ENCODE data around the gene TMEM232. TPM values are rescaled to one million over a fixed set of nuclear protein-coding genes. Genes with fewer than 3 reads are reported as not detected.
A peak's percentile ranks its signal among the peaks of the same experiment; 100 is the strongest.

Gene TMEM232
- total and polyA plus RNA-seq, 2 donors from 2014 or later: 4.8 to 11.3 TPM

DNA sequence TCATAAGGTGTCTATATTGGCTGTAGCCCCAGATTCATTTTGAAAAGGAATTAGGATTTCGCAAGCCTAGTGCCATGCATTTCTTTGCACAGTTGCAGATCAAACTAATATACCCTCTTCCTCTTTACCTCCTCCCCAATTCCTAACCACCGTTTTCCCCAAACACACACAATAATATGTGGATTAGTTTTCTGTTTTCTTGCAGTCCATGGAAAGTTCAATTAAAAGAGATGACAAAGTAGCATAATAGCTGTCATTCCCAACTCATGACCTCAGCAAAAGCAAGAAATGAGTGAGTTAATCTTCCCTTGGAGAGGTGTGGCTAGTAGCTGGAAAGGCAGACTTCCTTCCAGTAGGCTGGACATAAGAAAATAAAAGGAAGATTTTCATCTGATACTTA lies 349.1 kb downstream of the TMEM232 start:
- H3K9ac ChIP-seq (ENCODE audit: low read length in 3 of 3): no peak overlapping the region
- FAIRE-seq (no peak), DNase-seq (no peak)
- H3K27me3 ChIP-seq (ENCODE audit: control insufficient read depth, insufficient read depth, low read length): no peaks in the 10 kb centered on the region
- no peak overlapping the region for H3K4me3 ChIP-seq (ENCODE audit: low read length in 3 of 3)
- TF ChIP-seq, protein P1, sequence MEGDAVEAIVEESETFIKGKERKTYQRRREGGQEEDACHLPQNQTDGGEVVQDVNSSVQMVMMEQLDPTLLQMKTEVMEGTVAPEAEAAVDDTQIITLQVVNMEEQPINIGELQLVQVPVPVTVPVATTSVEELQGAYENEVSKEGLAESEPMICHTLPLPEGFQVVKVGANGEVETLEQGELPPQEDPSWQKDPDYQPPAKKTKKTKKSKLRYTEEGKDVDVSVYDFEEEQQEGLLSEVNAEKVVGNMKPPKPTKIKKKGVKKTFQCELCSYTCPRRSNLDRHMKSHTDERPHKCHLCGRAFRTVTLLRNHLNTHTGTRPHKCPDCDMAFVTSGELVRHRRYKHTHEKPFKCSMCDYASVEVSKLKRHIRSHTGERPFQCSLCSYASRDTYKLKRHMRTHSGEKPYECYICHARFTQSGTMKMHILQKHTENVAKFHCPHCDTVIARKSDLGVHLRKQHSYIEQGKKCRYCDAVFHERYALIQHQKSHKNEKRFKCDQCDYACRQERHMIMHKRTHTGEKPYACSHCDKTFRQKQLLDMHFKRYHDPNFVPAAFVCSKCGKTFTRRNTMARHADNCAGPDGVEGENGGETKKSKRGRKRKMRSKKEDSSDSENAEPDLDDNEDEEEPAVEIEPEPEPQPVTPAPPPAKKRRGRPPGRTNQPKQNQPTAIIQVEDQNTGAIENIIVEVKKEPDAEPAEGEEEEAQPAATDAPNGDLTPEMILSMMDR (IDR thresholded peaks at IDR 0.05; ENCODE audit: borderline replicate concordance, extremely low read depth, insufficient read depth): no peak
- no peak overlapping the region for H3K27ac ChIP-seq (ENCODE audit: low read depth in 2 of 2, low read length in 2 of 2)
- no peaks in the 10 kb centered on the region for H3K4me1 ChIP-seq (ENCODE audit: control insufficient read depth in 2 of 3, insufficient read depth in 2 of 3, low read depth in 1 of 3, low read length in 3 of 3)
- no peaks in the 10 kb centered on the region for H3K36me3 ChIP-seq (ENCODE audit: control insufficient read depth in 2 of 3, insufficient read depth in 3 of 3, low read length in 3 of 3)
- H3K9me3 ChIP-seq (ENCODE audit: control insufficient read depth in 2 of 3, insufficient read depth in 1 of 3, low read length in 3 of 3): no peaks in the 10 kb centered on the region
- intact Hi-C loops (cut with DNase I): no loop called here

DNA sequence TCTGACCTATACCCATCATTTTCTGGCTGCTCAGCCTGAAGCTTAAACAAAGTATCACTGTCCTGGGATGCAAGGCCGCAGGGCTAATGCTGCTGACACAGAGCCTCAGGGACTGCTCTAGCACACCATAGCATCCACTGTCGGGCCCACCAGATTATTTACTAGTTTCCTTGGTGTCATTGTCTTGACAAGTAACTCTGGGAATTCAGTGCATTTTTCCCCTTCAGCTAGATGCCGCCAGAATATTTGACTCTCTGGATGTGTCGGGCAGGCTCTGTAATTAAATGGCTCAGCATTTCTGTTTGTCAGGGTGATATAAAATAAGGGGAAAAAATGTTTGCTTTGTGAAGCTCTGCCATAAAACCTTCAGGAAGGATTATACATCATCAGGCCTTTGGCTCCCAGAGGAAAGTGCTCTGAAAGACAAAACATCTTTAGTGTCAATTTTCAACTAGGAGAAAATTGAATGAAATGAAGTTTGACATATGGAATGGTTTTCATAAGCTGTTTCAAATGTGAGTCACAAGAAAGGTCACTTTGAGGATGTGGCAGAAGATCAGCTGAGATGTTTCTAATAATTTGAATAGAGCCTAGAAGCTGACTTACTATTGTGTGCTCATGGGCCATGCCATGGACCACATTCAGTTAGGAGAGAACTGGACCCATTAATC lies 350.1 kb downstream of the TMEM232 start:
- Histone ChIP-seq H3K27me3 (ENCODE audit: control insufficient read depth, insufficient read depth, low read length) (no peaks in the 10 kb centered on the region), H3K9ac (ENCODE audit: low read length in 3 of 3) (no peak overlapping the region), H3K36me3 (ENCODE audit: control insufficient read depth in 2 of 3, insufficient read depth in 3 of 3, low read length in 3 of 3) (no peaks in the 10 kb centered on the region), H3K4me3 (ENCODE audit: low read length in 3 of 3) (no peak overlapping the region), H3K27ac (ENCODE audit: low read depth in 2 of 2, low read length in 2 of 2) (no peak overlapping the region), H3K4me1 (ENCODE audit: control insufficient read depth in 2 of 3, insufficient read depth in 2 of 3, low read depth in 1 of 3, low read length in 3 of 3) (no peaks in the 10 kb centered on the region), H3K9me3 (ENCODE audit: control insufficient read depth in 2 of 3, insufficient read depth in 1 of 3, low read length in 3 of 3) (no peaks in the 10 kb centered on the region)
- FAIRE-seq: no peak
- intact Hi-C loops (cut with DNase I): no loop called here
- TF ChIP-seq, protein P1 (IDR thresholded peaks at IDR 0.05; ENCODE audit: borderline replicate concordance, extremely low read depth, insufficient read depth): no peak
- peak in 4 of 5 donors; percentile 40 to 81 (median 70) for DNase-seq

DNA sequence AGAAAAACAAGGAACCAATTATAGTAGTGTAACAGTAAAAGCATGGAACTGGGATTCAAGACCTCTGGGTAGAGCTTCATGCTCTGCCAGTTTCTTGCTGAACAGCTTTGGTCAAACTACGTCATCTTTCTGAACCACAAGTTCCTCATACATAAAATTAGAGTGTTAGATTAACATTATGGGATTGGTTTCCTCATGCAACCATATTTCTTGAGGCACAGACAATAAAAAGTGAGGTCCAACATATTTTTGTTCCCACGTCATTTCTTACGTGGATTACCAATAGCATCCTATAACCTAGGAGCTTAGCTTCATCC lies 354.8 kb downstream of the TMEM232 start:
- intact Hi-C loops (cut with DNase I): no loop called here
- Histone ChIP-seq H3K4me1 (ENCODE audit: control insufficient read depth in 2 of 3, insufficient read depth in 2 of 3, low read depth in 1 of 3, low read length in 3 of 3) (no peaks in the 10 kb centered on the region), H3K9ac (ENCODE audit: low read length in 3 of 3) (no peak overlapping the region), H3K27me3 (ENCODE audit: control insufficient read depth, insufficient read depth, low read length) (no peaks in the 10 kb centered on the region), H3K4me3 (ENCODE audit: low read length in 3 of 3) (no peak overlapping the region), H3K9me3 (ENCODE audit: control insufficient read depth in 2 of 3, insufficient read depth in 1 of 3, low read length in 3 of 3) (no peaks in the 10 kb centered on the region), H3K36me3 (ENCODE audit: control insufficient read depth in 2 of 3, insufficient read depth in 3 of 3, low read length in 3 of 3) (no peaks in the 10 kb centered on the region), H3K27ac (ENCODE audit: low read depth in 2 of 2, low read length in 2 of 2) (no peak overlapping the region)
- TF ChIP-seq, protein P1 (IDR thresholded peaks at IDR 0.05; ENCODE audit: borderline replicate concordance, extremely low read depth, insufficient read depth): no peak
- FAIRE-seq (no peak), DNase-seq (no peak)

Measured in kidney (tissue), 14 donors.